ENCODE results near the gene PCDH9.
A peak's percentile ranks its signal among the peaks of the same experiment; 100 is the strongest.

Gene PCDH9

GRCh38 chr13:66459634-66460033 is 770.5 kb downstream of the PCDH9 start:
- TF ChIP-seq CTCF (IDR thresholded peaks at IDR 0.05; ENCODE audit: low read depth, low read length) (no peak), EZH2phosphoT487 (IDR thresholded peaks at IDR 0.05; ENCODE audit: low read depth) (no peak)
- Histone ChIP-seq H3K4me1 (ENCODE audit: low read length) (0 out of 2 replicates have a peak, but pooled peaks cover 6% of the 10 kb centered on the region), H4K20me1 (ENCODE audit: insufficient read depth, low read length) (no peaks in the 10 kb centered on the region), H3K4me3 (ENCODE audit: low read length) (no peak overlapping the region), H3K79me2 (ENCODE audit: low read length) (no peaks in the 10 kb centered on the region), H3K27me3 (ENCODE audit: low read depth, low read length) (no peaks in the 10 kb centered on the region), H3K9ac (ENCODE audit: low read length) (no peak overlapping the region), H3K36me3 (replicated peaks; ENCODE audit: low read depth, low read length) (no peaks in the 10 kb centered on the region), H3K9me3 (ENCODE audit: insufficient read depth, low read length) (no peaks in the 10 kb centered on the region), H3K27ac (ENCODE audit: low read length) (no peak overlapping the region), H3K4me2 (ENCODE audit: low read length) (no peak overlapping the region), H2AFZ (ENCODE audit: low read depth, low read length) (no peak overlapping the region)

- no peak overlapping the region for H3K4me3 ChIP-seq (ENCODE audit: low read length)
- no peak overlapping the region for H3K9ac ChIP-seq (ENCODE audit: low read length)
- H4K20me1 ChIP-seq (ENCODE audit: insufficient read depth, low read length) = no peaks in the 10 kb centered on the region
- no peak overlapping the region for H3K27ac ChIP-seq (ENCODE audit: low read length)
- peak overlapping the region; percentile 67 for H2AFZ ChIP-seq (ENCODE audit: low read depth, low read length)
- no peaks in the 10 kb centered on the region for H3K27me3 ChIP-seq (ENCODE audit: low read depth, low read length)
- H3K79me2 ChIP-seq (ENCODE audit: low read length) = no peaks in the 10 kb centered on the region
- 0 out of 2 replicates have a peak, but pooled peaks cover 3% of the 10 kb centered on the region for H3K4me1 ChIP-seq (ENCODE audit: low read length)
- no peaks in the 10 kb centered on the region for H3K9me3 ChIP-seq (ENCODE audit: insufficient read depth, low read length)
- H3K36me3 ChIP-seq (replicated peaks; ENCODE audit: low read depth, low read length) = no peaks in the 10 kb centered on the region
- no peak overlapping the region for H3K4me2 ChIP-seq (ENCODE audit: low read length)
- TF ChIP-seq CTCF (IDR thresholded peaks at IDR 0.05; ENCODE audit: low read depth, low read length) (no peak), EZH2phosphoT487 (IDR thresholded peaks at IDR 0.05; ENCODE audit: low read depth) (no peak)
Observed at GRCh38 chr13:66459143-66459542, 771.0 kb downstream of the PCDH9 start.

- H3K27ac ChIP-seq (ENCODE audit: low read length) = no peak overlapping the region
- H2AFZ ChIP-seq (ENCODE audit: low read depth, low read length) = no peak overlapping the region
- H4K20me1 ChIP-seq (ENCODE audit: insufficient read depth, low read length) = no peaks in the 10 kb centered on the region
- H3K79me2 ChIP-seq (ENCODE audit: low read length) = no peaks in the 10 kb centered on the region
- H3K4me2 ChIP-seq (ENCODE audit: low read length) = no peak overlapping the region
- TF ChIP-seq CTCF (IDR thresholded peaks at IDR 0.05; ENCODE audit: low read depth, low read length) = no peak
- no peak for TF ChIP-seq EZH2phosphoT487 (IDR thresholded peaks at IDR 0.05; ENCODE audit: low read depth)
- no peaks in the 10 kb centered on the region for H3K4me1 ChIP-seq (ENCODE audit: low read length)
- H3K4me3 ChIP-seq (ENCODE audit: low read length) = no peak overlapping the region
- no peaks in the 10 kb centered on the region for H3K36me3 ChIP-seq (replicated peaks; ENCODE audit: low read depth, low read length)
- H3K9ac ChIP-seq (ENCODE audit: low read length) = no peak overlapping the region
- no peaks in the 10 kb centered on the region for H3K27me3 ChIP-seq (ENCODE audit: low read depth, low read length)
- H3K9me3 ChIP-seq (ENCODE audit: insufficient read depth, low read length) = no peaks in the 10 kb centered on the region
Observed at GRCh38 chr13:66446413-66446812, 783.7 kb downstream of the PCDH9 start.

- Histone ChIP-seq H3K36me3 (replicated peaks; ENCODE audit: low read depth, low read length) (no peaks in the 10 kb centered on the region), H2AFZ (ENCODE audit: low read depth, low read length) (no peak overlapping the region), H3K9ac (ENCODE audit: low read length) (no peak overlapping the region), H4K20me1 (ENCODE audit: insufficient read depth, low read length) (no peaks in the 10 kb centered on the region), H3K79me2 (ENCODE audit: low read length) (no peaks in the 10 kb centered on the region), H3K4me1 (ENCODE audit: low read length) (no peaks in the 10 kb centered on the region), H3K27me3 (ENCODE audit: low read depth, low read length) (no peaks in the 10 kb centered on the region), H3K27ac (ENCODE audit: low read length) (no peak overlapping the region), H3K4me2 (ENCODE audit: low read length) (no peak overlapping the region), H3K9me3 (ENCODE audit: insufficient read depth, low read length) (no peaks in the 10 kb centered on the region), H3K4me3 (ENCODE audit: low read length) (no peak overlapping the region)
- TF ChIP-seq EZH2phosphoT487 (IDR thresholded peaks at IDR 0.05; ENCODE audit: low read depth) (no peak), CTCF (IDR thresholded peaks at IDR 0.05; ENCODE audit: low read depth, low read length) (no peak)
Observed at GRCh38 chr13:66443926-66444325, 786.2 kb downstream of the PCDH9 start.

All from OCI-LY3 (cell line).